ENCODE measurements around the gene POMGNT1.

POMGNT1 gene

DNA sequence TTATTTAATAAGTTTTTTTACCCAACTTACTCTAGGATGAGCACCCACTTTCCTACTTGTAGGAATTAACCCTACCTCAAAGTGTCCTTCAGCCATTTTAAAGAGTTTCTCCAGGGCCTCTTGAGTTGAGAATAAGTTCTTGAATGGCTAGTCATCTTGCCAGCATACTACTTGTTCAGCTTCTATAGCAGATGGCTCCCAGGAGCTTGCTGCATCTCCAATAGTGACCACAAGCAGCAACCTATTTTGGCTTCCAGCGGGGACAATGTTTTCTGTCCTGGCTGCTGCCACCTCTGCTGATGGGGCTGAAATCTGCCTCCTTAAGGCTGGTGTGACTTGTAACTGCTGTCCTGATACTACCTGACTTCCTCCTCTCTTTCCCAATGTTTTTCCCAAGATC, 45.0 kb downstream of the POMGNT1 start:
- DNase-seq: no peak

GRCh38 chr1:46152016-46152415, 46.2 kb downstream of the POMGNT1 start:
- DNase-seq: no peak

DNA sequence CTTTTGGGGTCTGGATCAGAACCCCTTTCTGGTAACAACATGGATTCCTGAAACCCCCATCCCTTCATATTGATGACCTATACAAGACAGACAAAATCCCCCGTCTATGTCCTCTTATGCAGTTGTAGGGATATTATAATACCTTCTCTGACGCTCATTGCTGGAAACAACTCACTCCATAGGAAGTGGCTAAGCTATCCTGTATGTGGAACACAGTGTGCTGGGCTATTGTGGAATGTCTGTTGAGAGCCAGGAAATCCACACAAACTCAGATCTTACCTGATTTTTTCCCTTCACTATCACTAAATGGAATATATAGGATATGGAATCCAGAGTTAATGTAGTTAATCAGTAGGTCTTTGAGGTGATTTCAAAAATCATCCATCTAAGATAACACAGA, 48.1 kb downstream of the POMGNT1 start:
- no peak for DNase-seq

DNA sequence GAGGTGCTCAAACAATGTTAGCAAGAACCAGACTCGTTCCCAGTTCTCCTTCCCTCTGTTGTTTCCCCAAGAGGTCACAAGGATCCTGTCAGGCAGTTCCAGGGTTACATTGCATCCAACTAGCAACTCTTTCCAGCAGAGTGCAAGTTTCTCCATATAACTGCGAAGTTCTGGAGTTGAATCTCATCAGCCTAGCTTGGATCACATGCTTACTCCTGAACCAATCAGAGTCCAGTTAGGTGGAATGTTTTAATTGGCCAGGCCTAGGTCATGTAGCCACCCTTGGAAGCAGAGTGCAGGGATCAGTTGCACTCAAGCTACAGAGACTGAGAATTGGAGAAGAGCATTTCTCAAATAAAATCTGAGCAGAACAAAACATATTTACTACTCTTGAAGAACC, 49.9 kb downstream of the POMGNT1 start:
- DNase-seq: no peak
